Transverse colon (tissue), 4 donors: ENCODE measurements around the gene ZNF101. TPM values are rescaled to one million over a fixed set of nuclear protein-coding genes. Genes with fewer than 3 reads are reported as not detected.
A peak's percentile ranks its signal among the peaks of the same experiment; 100 is the strongest.

ENCODE experiments used
- DNase-seq: peaks from one replicate; pipeline ENCODE4 v3.0.0-alpha.2; 2019
- H3K27ac ChIP-seq, 4 donors: fragments of 200-600 bp; sonication (generic); 2 replicates each; pipeline ENCODE4 v1.5.1; 2016 to 2018; ENCODE audit warnings: inconsistent platforms in 4 of 4
- H3K27me3 ChIP-seq: fragments of 200-600 bp; sonication (generic); 2 replicates; pipeline ENCODE4 v1.5.1; 2017; ENCODE audit warnings: inconsistent platforms
- H3K36me3 ChIP-seq, 4 donors: fragments of 200-600 bp; sonication (generic); 2 replicates each; pipeline ENCODE4 v1.5.1; 2017 to 2019; ENCODE audit warnings: inconsistent platforms in 4 of 4
- H3K4me1 ChIP-seq, 4 donors: fragments of 200-600 bp; sonication (generic); 2 replicates each; pipeline ENCODE4 v1.5.1; 2017 to 2020; ENCODE audit warnings: inconsistent platforms in 4 of 4
- H3K4me3 ChIP-seq, 4 donors: fragments of 200-600 bp; sonication (generic); 1 replicate in 1 of 4; 2 replicates in 3 of 4; pipeline versions ENCODE4 v1.5.1 to v1.6.1; 2017 to 2019; ENCODE audit warnings: inconsistent platforms in 4 of 4
- H3K9me3 ChIP-seq, 2 donors: fragments of 200-600 bp; sonication (generic); 2 replicates each; pipeline ENCODE4 v1.5.1; 2017 to 2019; ENCODE audit warnings: inconsistent platforms in 2 of 2
- CTCF ChIP-seq, 5 experiments: fragments of 200-600 bp in 3 of 5; fragments of 450-650 bp in 2 of 5; sonication (generic) in 3 of 5; IDR thresholded peaks; 1 replicate in 2 of 5; 2 replicates in 3 of 5; pipeline ENCODE4 v1.5.1; 2016 to 2017; ENCODE audit warnings: antibody characterized with exemption in 5 of 5, inconsistent platforms in 3 of 5, mild to moderate bottlenecking in 2 of 5, moderate library complexity in 1 of 5
- EP300 ChIP-seq: sonication (generic); formaldehyde crosslinking; IDR thresholded peaks from one replicate; pipeline ENCODE4 v1.6.1; 2017; ENCODE audit warnings: antibody characterized with exemption, low read depth
- POLR2A ChIP-seq: fragments of 450-650 bp; IDR thresholded peaks from one replicate; pipeline ENCODE4 v1.6.1; 2016; ENCODE audit warnings: antibody characterized with exemption, mild to moderate bottlenecking, moderate library complexity
- POLR2AphosphoS5 ChIP-seq, 3 donors: sonication (generic); formaldehyde crosslinking; IDR thresholded peaks; one replicate each; pipeline ENCODE4 v1.6.1; 2016; ENCODE audit warnings: antibody characterized with exemption in 3 of 3
- WGBS, 2 donors: methylation state at CpG; one replicate each; pipeline ENCODE4 v1.1.5; 2018; ENCODE audit warnings: low coverage in 1 of 2; 5-methylcytosine and 5-hydroxymethylcytosine counted together
- in situ Hi-C, 4 donors: fragments of 200-750 bp; cut with MboI; loops; one replicate each; pipeline versions ENCODE4 v1.15.0 to v1.15.1; 2017; ENCODE audit warnings: low sequenced_read_pairs in 3 of 4, low pct_ligation_motif_present in 1 of 4, low pct_unique_long_range_greater_than_20kb in 1 of 4
- intact Hi-C: fragments of 100-400 bp; cut with DNase I; formaldehyde crosslinking; loops from one replicate; pipeline ENCODE4 v1.15.1; 2023; ENCODE audit warnings: low total_unique reads
- total RNA-seq, 4 donors: library from RNA; depleted of rRNA; stranded (reverse); fragments of >200 nt; gene quantifications; one replicate each; pipeline ENCODE4 v1.1.0, GENCODE V29; 2016

The ZNF101 gene
- total RNA-seq, 4 donors from 2014 or later, result 6.8 to 16.8 (median 11.1) TPM

GRCh38 chr19:19636573-19637185, 32.0 kb upstream of the ZNF101 start:
- Histone ChIP-seq H3K9me3 (no peaks in the 10 kb centered on the region), H3K36me3 (peaks cover 0 to 7% (median 0%) of the 10 kb centered on the region in 4 donors), H3K27me3 (no peaks in the 10 kb centered on the region), H3K4me1 (no peaks in the 10 kb centered on the region), H3K4me3 (no peak overlapping the region), H3K27ac (no peak overlapping the region)
- intact Hi-C loops (no loop called here), in situ Hi-C loops (loop anchor here in 1 of 4 donors (25.0 kb wide), 1 partner anchor 99 kb away; the partner anchor contains the start of genes CILP2 and YJEFN3)
- WGBS, 2 donors, result 94% methylated on average over 9 of the region's 9 CpGs; no CpG with 5 or more reads in 1 of the 2 donors
- TF ChIP-seq EP300 (no peak), CTCF (IDR thresholded peaks at IDR 0.05) (no peak)
- no peak for DNase-seq

GRCh38 chr19:19637186-19637522, 31.5 kb upstream of the ZNF101 start:
- DNase-seq, result no peak
- 92% methylated on average over 27 of the region's 27 CpGs; no CpG with 5 or more reads in 1 of the 2 donors for WGBS, 2 donors
- Histone ChIP-seq H3K4me3 (no peak overlapping the region), H3K27me3 (no peaks in the 10 kb centered on the region), H3K27ac (no peak overlapping the region), H3K9me3 (no peaks in the 10 kb centered on the region), H3K36me3 (peaks cover 0 to 7% (median 0%) of the 10 kb centered on the region in 4 donors), H3K4me1 (peaks cover 0 to under 1% (median 0%) of the 10 kb centered on the region in 4 donors)
- TF ChIP-seq CTCF (IDR thresholded peaks at IDR 0.05) (no peak), POLR2A (no peak), EP300 (no peak), POLR2AphosphoS5 (IDR thresholded peaks at IDR 0.05) (no peak)
- in situ Hi-C loops (loop anchor here in 1 of 4 donors (25.0 kb wide), 1 partner anchor 100 kb away; the partner anchor contains the start of genes CILP2 and YJEFN3), intact Hi-C loops (no loop called here)

GRCh38 chr19:19637523-19638251, 31.0 kb upstream of the ZNF101 start:
- WGBS, 2 donors, result 92 to 100% methylated on average over 3 to 53 of the region's 53 CpGs
- intact Hi-C loops, result no loop called here
- no peaks in the 10 kb centered on the region for H3K9me3 ChIP-seq
- H3K4me1 ChIP-seq, result peaks cover 0 to 6% (median 0%) of the 10 kb centered on the region in 4 donors
- H3K4me3 ChIP-seq, result no peak overlapping the region
- no peak for DNase-seq
- in situ Hi-C loops, result loop anchor here in 1 of 4 donors (25.0 kb wide), 1 partner anchor 100 kb away; the partner anchor contains the start of genes CILP2 and YJEFN3
- no peaks in the 10 kb centered on the region for H3K27me3 ChIP-seq
- no peak for TF ChIP-seq EP300
- TF ChIP-seq CTCF (IDR thresholded peaks at IDR 0.05), result no peak
- TF ChIP-seq POLR2AphosphoS5 (IDR thresholded peaks at IDR 0.05), result no peak
- TF ChIP-seq POLR2A, result no peak
- peaks cover 0 to 5% (median 0%) of the 10 kb centered on the region in 4 donors for H3K36me3 ChIP-seq
- no peak overlapping the region for H3K27ac ChIP-seq

GRCh38 chr19:19642506-19643157, 26.0 kb upstream of the ZNF101 start:
- in situ Hi-C loops, result loop anchor here (5.0 to 25.0 kb wide), 3 partner anchors 105 to 110 kb away; partner anchors contain the start of genes CILP2 (in 3 of the 4) and YJEFN3 (in 1 of the 4)
- WGBS, 2 donors, result 20% methylated on average over 1 to 16 of the region's 16 CpGs
- no peak for TF ChIP-seq CTCF (IDR thresholded peaks at IDR 0.05)
- no peak for TF ChIP-seq EP300
- TF ChIP-seq POLR2AphosphoS5 (IDR thresholded peaks at IDR 0.05), result no peak
- no peak for TF ChIP-seq POLR2A
- intact Hi-C loops, result no loop called here
- H3K27me3 ChIP-seq, result no peaks in the 10 kb centered on the region
- peak overlapping the region; percentile 81 to 88 (median 84) for H3K27ac ChIP-seq
- peak overlapping the region; percentile 38 to 86 (median 81) for H3K4me3 ChIP-seq
- peak; percentile 23 for DNase-seq
- H3K4me1 ChIP-seq, result peaks cover 0 to 10% (median 5%) of the 10 kb centered on the region in 4 donors
- no peaks in the 10 kb centered on the region for H3K9me3 ChIP-seq
- peaks cover 0 to 17% (median 3%) of the 10 kb centered on the region in 4 donors for H3K36me3 ChIP-seq
